Progenitor cell of endocrine pancreas (in vitro differentiated cells): ENCODE results near the gene STRADA. TPM values are rescaled to one million over a fixed set of nuclear protein-coding genes. Genes with fewer than 3 reads are reported as not detected.

Source experiments
- DNase-seq: peaks from one replicate; pipeline ENCODE4 v3.0.0; 2021; ENCODE audit warnings: low spot score; ENCODE audit not compliant: unreplicated experiment
- H3K27ac Mint-ChIP-seq: 2 replicates; pipeline ENCODE4 v1.8.0; 2021; ENCODE audit warnings: mild to moderate bottlenecking, moderate library complexity, mixed read lengths
- H3K27me3 Mint-ChIP-seq: 2 replicates; pipeline ENCODE4 v1.8.0; 2021; ENCODE audit warnings: mixed read lengths
- H3K36me3 Mint-ChIP-seq: 2 replicates; pipeline ENCODE4 v1.8.0; 2022; ENCODE audit warnings: mixed read lengths; ENCODE audit not compliant: insufficient read depth
- H3K4me1 Mint-ChIP-seq: 2 replicates; pipeline ENCODE4 v1.8.0; 2021; ENCODE audit warnings: low read depth, mixed read lengths
- H3K4me3 Mint-ChIP-seq: 2 replicates; pipeline ENCODE4 v1.8.0; 2021; ENCODE audit warnings: low read depth, mild to moderate bottlenecking, moderate library complexity, mixed read lengths
- H3K9me3 Mint-ChIP-seq: 2 replicates; pipeline ENCODE4 v1.8.0; 2021; ENCODE audit warnings: low read depth, mixed read lengths
- total RNA-seq: library from RNA; stranded (reverse); gene quantifications from 2 replicates; pipeline ENCODE4 v1.2.1, GENCODE V29; 2021
- TF ChIP-seq, protein P1 (sequence below): fragments of 200-600 bp; sonication (generic); IDR thresholded peaks from one replicate; pipeline ENCODE4 v1.5.0; 2021; ENCODE audit warnings: antibody characterized with exemption, mild to moderate bottlenecking; ENCODE audit not compliant: unreplicated experiment

Gene STRADA
- total RNA-seq, 1 donor from 2014 or later = 49.7 TPM

- TF ChIP-seq, protein P1, sequence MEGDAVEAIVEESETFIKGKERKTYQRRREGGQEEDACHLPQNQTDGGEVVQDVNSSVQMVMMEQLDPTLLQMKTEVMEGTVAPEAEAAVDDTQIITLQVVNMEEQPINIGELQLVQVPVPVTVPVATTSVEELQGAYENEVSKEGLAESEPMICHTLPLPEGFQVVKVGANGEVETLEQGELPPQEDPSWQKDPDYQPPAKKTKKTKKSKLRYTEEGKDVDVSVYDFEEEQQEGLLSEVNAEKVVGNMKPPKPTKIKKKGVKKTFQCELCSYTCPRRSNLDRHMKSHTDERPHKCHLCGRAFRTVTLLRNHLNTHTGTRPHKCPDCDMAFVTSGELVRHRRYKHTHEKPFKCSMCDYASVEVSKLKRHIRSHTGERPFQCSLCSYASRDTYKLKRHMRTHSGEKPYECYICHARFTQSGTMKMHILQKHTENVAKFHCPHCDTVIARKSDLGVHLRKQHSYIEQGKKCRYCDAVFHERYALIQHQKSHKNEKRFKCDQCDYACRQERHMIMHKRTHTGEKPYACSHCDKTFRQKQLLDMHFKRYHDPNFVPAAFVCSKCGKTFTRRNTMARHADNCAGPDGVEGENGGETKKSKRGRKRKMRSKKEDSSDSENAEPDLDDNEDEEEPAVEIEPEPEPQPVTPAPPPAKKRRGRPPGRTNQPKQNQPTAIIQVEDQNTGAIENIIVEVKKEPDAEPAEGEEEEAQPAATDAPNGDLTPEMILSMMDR = no peak
- peaks cover 4% of the 10 kb centered on the region for H3K36me3 Mint-ChIP-seq
- H3K9me3 Mint-ChIP-seq = no peaks in the 10 kb centered on the region
- H3K4me3 Mint-ChIP-seq = peak overlapping the region; percentile 77
- peak; percentile 29 for DNase-seq
- H3K4me1 Mint-ChIP-seq = peaks cover 11% of the 10 kb centered on the region
- no peaks in the 10 kb centered on the region for H3K27me3 Mint-ChIP-seq
- peak overlapping the region; percentile 41 for H3K27ac Mint-ChIP-seq
Observed at GRCh38 chr17:63698886-63699637, 42.5 kb downstream of the STRADA start.

DNA sequence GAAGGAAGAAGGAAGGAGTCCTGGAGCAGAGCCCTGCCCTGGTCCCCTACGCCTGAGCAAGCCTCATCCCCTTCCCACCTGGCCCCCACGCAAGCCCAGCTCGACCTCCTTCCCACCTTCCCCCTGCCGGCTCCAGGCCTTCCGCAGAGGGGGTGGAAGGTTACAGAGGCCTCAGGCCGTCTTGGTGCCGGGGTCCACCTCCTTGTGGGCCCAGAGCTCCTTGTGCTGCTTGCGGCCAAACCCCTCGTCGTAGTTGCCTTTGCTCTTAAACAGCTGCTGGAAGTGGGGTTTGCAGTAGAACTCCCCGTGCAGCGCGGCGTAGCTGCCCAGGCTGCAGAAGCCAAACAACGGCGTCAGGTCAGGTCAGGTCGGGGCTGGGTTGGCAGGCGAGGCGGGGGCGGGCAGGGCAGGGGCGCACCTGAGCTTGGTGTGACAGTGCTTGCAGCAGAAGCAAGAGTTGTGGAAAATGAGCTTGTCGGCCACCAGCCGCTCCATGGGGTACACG lies 43.2 kb downstream of the STRADA start:
- Mint-ChIP-seq H3K27ac (no peak overlapping the region), H3K4me3 (peak overlapping the region; percentile 77), H3K27me3 (no peaks in the 10 kb centered on the region), H3K9me3 (no peaks in the 10 kb centered on the region), H3K36me3 (peaks cover 2% of the 10 kb centered on the region), H3K4me1 (peaks cover 8% of the 10 kb centered on the region)
- TF ChIP-seq, protein P1 = no peak
- no peak for DNase-seq

- Mint-ChIP-seq H3K4me3 (peak overlapping the region; percentile 56), H3K36me3 (peaks cover 2% of the 10 kb centered on the region), H3K27ac (no peak overlapping the region), H3K9me3 (no peaks in the 10 kb centered on the region), H3K4me1 (peaks cover 5% of the 10 kb centered on the region), H3K27me3 (no peaks in the 10 kb centered on the region)
- DNase-seq = no peak
- TF ChIP-seq, protein P1 = peak; percentile 38
Observed at GRCh38 chr17:63697341-63698286, 44.0 kb downstream of the STRADA start.

DNA sequence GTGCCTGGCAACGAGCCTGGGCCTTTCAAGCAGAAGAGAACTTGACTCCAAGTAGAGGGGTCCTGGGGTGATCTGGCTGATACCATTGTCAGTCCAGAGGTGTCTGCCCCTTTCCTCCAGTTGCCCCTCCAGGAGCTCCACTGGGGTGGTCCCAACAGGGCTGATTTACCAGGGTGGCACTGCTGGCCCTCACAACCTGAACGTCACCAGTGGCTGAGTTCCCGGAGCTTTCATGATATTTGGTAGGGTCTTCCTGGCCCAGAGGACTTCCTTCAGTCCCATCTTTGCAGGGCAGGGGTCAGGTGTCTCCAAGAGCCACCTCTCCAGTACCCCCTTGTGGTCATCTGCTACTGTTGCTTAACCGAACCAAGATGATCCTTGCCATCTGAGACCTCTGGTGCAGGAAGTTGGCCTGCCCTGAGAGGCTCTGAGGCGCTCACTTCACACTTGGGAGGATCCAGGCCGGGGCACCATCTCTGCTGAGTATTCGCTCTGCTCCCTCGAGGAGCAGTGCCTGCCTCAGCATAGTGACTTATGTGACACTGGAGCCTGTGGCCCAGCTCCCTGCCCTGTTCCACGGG lies 45.1 kb downstream of the STRADA start:
- TF ChIP-seq, protein P1 = peak; percentile 44
- Mint-ChIP-seq H3K9me3 (no peaks in the 10 kb centered on the region), H3K27me3 (no peaks in the 10 kb centered on the region), H3K27ac (no peak overlapping the region), H3K4me1 (peaks cover 4% of the 10 kb centered on the region), H3K36me3 (peaks cover 2% of the 10 kb centered on the region), H3K4me3 (peak overlapping the region; percentile 40)
- DNase-seq = no peak

DNA sequence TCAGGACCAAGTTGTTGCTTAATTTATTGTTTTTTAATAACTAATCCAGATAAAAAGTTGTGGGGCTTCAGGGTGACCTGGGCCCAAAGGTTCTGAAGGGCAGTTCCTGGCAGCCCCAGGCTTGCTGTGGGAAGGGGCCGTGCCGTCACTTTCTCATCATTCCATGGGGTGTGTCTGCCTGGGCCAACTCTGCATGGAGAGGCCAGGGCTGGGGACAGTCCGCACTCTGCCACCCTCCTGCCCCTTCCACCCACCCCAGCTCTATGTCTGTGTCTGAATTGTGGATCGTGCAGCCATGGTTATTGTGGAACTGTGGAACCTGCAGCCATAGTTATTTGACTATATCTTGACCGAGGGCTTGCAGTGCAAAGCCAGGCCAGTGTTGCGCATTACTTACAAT lies 45.7 kb downstream of the STRADA start:
- H3K36me3 Mint-ChIP-seq = peaks cover 5% of the 10 kb centered on the region
- no peaks in the 10 kb centered on the region for H3K4me1 Mint-ChIP-seq
- no peak for DNase-seq
- no peaks in the 10 kb centered on the region for H3K9me3 Mint-ChIP-seq
- no peak overlapping the region for H3K27ac Mint-ChIP-seq
- no peaks in the 10 kb centered on the region for H3K27me3 Mint-ChIP-seq
- TF ChIP-seq, protein P1 = no peak
- H3K4me3 Mint-ChIP-seq = no peak overlapping the region
